ENCODE measurements around the gene KRT37.

The KRT37 gene

DNA sequence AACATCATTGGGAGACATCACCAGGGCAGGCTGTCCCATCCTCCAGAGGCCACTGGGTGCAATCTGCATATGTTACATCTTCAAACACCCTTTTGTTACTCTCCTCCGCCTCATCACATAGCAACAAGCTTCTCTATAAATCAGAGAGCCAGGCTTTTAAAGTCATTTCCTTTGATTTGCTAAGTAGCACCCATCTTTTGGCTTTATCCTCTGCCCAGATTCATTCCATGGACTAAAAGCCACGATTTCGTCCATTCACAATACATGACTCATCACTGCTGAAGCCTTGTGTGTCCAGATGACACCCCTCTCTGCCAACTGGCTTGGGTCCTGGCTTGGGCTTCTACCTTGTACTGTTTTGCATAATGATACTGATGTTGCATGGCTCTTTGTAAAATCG lies 18.4 kb upstream of the KRT37 start:
- TF ChIP-seq, protein P1, sequence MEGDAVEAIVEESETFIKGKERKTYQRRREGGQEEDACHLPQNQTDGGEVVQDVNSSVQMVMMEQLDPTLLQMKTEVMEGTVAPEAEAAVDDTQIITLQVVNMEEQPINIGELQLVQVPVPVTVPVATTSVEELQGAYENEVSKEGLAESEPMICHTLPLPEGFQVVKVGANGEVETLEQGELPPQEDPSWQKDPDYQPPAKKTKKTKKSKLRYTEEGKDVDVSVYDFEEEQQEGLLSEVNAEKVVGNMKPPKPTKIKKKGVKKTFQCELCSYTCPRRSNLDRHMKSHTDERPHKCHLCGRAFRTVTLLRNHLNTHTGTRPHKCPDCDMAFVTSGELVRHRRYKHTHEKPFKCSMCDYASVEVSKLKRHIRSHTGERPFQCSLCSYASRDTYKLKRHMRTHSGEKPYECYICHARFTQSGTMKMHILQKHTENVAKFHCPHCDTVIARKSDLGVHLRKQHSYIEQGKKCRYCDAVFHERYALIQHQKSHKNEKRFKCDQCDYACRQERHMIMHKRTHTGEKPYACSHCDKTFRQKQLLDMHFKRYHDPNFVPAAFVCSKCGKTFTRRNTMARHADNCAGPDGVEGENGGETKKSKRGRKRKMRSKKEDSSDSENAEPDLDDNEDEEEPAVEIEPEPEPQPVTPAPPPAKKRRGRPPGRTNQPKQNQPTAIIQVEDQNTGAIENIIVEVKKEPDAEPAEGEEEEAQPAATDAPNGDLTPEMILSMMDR (IDR thresholded peaks at IDR 0.05; ENCODE audit: control extremely low read depth, extremely low read depth, low read depth, missing control alignments): no peak
- ChIA-PET POLR2A (no interaction called here), CTCF (no interaction called here)
- no peak for DNase-seq (ENCODE audit: extremely low spot score)

- TF ChIP-seq, protein P1 (IDR thresholded peaks at IDR 0.05; ENCODE audit: control extremely low read depth, extremely low read depth, low read depth, missing control alignments): no peak
- ChIA-PET POLR2A (no interaction called here), CTCF (no interaction called here)
- DNase-seq (ENCODE audit: extremely low spot score): no peak
Measured at GRCh38 chr17:41440531-41441033, 16.2 kb upstream of the KRT37 start, which contains the start of gene KRT38. KRT38 (minus strand) TSS chr17:41440983; CDS start chr17:41440921, 62 bp downstream.

DNA sequence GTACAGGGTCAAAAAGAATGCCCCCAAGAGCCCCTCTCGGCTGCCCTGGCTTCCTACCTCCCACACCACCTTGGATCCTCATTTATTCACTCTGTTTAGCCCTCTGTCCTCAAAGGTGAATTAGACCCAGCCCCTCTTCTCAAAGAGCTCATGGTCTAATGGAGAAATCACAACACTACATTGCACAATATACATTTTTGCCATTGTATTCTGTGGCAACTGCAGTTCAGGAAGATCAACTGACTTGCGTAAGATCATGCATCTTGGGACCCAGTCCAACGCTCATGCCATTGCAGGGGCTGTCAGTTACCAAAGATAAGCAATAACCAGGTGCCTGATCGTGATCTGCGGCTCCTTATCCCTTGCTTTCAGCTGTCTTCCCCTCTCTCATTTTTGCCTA lies 15.0 kb upstream of the KRT37 start:
- POLR2A ChIA-PET: no interaction called here
- TF ChIP-seq, protein P1 (IDR thresholded peaks at IDR 0.05; ENCODE audit: control extremely low read depth, extremely low read depth, low read depth, missing control alignments): no peak
- DNase-seq (ENCODE audit: extremely low spot score): no peak
- CTCF ChIA-PET: no interaction called here

DNA sequence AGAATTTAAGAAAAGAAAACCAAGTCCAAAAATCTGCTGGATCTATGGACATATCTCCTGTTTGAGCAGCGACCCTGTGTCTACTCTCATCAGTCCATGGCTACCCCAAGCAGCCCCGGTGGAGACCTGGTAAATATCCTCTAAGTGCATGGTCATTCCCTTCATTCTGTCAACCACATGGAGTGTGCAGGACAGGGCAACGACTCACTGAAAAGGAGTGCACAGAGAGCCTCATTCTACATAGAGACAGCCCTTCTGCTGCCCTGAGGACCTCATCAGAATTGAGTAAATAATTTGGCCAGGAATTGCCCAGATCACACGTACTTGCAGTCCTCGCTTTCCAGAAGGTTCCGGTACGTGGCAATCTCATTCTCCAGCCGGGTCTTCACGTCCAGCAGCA lies 13.4 kb upstream of the KRT37 start:
- CTCF ChIA-PET: no interaction called here
- no peak for DNase-seq (ENCODE audit: extremely low spot score)
- POLR2A ChIA-PET: no interaction called here
- TF ChIP-seq, protein P1 (IDR thresholded peaks at IDR 0.05; ENCODE audit: control extremely low read depth, extremely low read depth, low read depth, missing control alignments): no peak

GRCh38 chr17:41437254-41437653 lies 12.9 kb upstream of the KRT37 start:
- no peak for DNase-seq (ENCODE audit: extremely low spot score)
- ChIA-PET POLR2A (no interaction called here), CTCF (no interaction called here)
- TF ChIP-seq, protein P1 (IDR thresholded peaks at IDR 0.05; ENCODE audit: control extremely low read depth, extremely low read depth, low read depth, missing control alignments): no peak

GRCh38 chr17:41434415-41434814 lies 10.0 kb upstream of the KRT37 start:
- ChIA-PET CTCF (interaction anchor here (1.1 kb wide), 1 partner anchor 114 kb away, joined by 3 read pairs; no protein-coding TSS in a partner anchor), POLR2A (no interaction called here)
- TF ChIP-seq, protein P1 (IDR thresholded peaks at IDR 0.05; ENCODE audit: control extremely low read depth, extremely low read depth, low read depth, missing control alignments): no peak
- DNase-seq (ENCODE audit: extremely low spot score): no peak

- TF ChIP-seq, protein P1 (IDR thresholded peaks at IDR 0.05; ENCODE audit: control extremely low read depth, extremely low read depth, low read depth, missing control alignments): no peak
- DNase-seq (ENCODE audit: extremely low spot score): no peak
- ChIA-PET POLR2A (no interaction called here), CTCF (interaction anchor here (1.1 kb wide), 1 partner anchor 115 kb away, joined by 3 read pairs; no protein-coding TSS in a partner anchor)
Measured at GRCh38 chr17:41434005-41434404, 9.6 kb upstream of the KRT37 start.
